GM21447 (cell line): ENCODE results near the gene AOC1.

Experiments used
- ATAC-seq: cut with Tn5 transposase; IDR thresholded peaks from one replicate; pipeline ENCODE4 v1.9.1; 2021; ENCODE audit not compliant: unreplicated experiment

AOC1 gene

DNA sequence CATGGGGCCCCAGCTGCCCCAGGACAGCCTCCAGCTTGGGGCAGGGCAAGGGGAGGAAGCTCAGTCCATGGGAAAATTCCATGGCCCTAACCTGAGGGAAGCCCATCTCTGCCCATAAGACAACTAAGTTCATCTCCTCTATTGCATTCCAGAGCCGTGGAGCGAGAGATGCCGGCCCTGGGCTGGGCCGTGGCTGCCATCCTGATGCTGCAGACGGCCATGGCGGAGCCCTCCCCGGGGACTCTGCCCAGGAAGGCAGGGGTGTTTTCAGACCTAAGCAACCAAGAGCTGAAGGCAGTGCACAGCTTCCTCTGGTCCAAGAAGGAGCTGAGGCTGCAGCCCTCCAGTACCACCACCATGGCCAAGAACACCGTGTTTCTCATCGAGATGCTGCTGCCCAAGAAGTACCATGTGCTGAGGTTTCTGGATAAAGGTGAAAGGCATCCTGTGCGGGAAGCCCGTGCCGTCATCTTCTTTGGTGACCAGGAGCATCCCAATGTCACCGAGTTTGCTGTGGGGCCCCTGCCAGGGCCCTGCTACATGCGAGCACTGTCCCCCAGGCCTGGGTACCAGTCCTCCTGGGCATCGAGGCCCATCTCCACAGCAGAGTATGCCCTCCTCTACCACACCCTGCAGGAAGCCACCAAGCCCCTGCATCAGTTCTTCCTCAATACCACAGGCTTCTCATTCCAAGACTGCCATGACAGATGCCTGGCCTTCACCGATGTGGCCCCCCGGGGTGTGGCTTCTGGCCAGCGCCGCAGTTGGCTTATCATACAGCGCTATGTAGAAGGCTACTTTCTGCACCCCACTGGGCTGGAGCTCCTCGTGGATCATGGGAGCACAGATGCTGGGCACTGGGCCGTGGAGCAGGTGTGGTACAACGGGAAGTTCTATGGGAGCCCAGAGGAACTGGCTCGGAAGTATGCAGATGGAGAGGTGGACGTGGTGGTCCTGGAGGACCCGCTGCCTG is 4.3 kb downstream of the AOC1 start:
- no peak for ATAC-seq

DNA sequence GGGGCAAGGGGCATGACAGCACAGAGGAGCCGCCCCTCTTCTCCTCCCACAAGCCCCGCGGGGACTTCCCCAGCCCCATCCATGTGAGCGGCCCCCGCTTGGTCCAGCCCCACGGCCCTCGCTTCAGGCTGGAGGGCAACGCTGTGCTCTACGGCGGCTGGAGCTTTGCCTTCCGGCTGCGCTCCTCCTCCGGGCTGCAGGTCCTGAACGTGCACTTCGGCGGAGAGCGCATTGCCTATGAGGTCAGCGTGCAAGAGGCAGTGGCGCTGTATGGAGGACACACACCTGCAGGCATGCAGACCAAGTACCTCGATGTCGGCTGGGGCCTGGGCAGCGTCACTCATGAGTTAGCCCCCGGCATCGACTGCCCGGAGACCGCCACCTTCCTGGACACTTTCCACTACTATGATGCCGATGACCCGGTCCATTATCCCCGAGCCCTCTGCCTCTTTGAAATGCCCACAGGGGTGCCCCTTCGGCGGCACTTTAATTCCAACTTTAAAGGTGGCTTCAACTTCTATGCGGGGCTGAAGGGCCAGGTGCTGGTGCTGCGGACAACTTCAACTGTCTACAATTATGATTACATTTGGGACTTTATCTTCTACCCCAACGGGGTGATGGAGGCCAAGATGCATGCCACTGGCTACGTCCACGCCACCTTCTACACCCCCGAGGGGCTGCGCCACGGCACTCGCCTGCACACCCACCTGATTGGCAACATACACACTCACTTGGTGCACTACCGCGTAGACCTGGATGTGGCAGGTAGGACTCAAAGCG is 5.1 kb downstream of the AOC1 start:
- ATAC-seq = no peak

DNA sequence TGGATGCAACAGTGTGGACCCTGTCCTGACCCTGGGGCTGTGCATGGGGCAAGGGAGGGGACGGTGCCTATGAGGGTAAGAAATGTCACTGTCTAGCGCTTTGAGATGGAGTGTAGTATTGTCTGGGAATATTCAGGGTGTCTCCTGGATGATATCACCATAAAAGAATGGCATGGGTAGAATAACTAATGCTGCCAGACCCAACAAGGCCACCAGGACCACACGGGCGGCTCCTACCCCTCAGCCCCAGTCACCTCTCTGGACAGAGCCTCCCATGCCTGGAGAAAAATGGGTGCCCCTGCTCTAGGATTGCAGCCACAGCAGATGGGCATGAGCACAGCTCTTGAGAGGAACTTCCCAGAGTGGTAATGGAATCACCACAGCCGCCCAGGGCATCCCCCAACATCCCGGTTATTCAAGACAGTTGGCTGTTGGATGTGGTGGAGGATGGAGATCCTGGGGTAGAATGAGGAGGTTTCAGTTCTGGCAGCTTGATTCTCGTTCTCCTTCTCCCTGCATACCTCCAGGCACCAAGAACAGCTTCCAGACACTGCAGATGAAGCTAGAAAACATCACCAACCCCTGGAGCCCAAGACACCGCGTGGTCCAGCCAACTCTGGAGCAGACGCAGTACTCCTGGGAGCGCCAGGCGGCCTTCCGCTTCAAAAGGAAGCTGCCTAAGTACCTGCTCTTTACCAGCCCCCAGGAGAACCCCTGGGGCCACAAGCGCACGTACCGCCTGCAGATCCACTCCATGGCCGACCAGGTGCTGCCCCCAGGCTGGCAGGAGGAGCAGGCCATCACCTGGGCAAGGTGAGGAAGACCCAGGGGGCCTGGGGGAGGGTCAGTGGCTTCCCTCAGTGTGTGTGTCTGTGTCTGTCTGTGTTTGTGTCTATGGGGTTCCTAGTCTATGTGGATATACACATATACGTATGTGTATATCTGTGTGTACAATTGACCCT is 6.2 kb downstream of the AOC1 start:
- ATAC-seq = no peak

DNA sequence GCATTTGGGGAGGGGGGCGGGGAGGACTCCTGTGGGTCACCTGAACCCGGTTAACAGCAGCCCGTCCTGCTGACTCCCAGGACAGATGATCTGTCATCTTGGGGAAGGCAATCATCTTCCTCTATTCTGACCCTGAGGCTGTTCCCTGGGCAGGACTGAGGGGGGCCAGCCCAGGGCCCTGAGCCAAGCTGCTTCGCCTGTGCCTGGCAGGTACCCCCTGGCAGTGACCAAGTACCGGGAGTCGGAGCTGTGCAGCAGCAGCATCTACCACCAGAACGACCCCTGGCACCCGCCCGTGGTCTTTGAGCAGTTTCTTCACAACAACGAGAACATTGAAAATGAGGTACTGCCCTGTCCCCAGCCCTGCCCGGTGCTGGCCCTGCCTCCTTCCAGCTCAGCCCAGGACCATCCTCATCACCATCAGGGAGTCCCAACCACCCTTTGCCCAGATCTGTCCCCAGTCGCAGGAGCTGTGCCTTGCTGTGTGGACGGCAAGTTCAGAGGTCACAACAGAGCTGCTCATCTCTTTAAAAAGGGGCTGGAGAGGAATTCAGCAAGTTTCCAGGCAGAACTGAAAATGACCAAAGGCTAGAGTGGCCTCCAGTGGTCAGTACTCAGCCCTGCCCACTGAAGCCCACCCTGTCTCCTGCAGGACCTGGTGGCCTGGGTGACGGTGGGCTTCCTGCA is 8.1 kb downstream of the AOC1 start:
- ATAC-seq = no peak

DNA sequence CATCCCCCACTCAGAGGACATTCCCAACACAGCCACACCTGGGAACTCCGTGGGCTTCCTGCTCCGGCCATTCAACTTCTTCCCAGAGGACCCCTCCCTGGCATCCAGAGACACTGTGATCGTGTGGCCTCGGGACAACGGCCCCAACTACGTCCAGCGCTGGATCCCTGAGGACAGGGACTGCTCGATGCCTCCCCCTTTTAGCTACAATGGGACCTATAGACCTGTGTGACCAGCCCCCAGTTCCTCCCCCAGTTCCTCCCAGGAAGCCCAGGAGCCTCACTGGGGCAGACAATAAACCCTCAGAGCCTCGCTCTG is 8.6 kb downstream of the AOC1 start:
- ATAC-seq = no peak

DNA sequence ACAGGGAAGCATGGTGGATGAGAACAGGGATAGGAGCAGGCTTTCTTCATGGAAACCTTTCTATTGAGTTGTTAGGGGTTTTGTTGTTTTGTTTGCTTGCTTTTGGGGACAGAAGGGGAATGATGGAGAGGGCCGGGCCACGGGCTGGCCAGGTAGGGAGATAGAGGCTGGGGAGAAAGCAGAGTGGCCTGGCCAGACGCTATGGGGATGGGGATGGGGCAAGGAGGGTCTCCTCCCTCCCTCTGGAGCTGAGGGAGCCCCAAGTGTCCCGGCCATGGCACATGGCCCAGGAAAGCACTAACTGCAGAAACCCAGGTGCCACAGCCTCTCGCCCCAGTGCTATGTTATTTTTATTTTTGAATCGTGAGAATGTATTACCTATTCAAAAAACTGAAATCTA is 10.0 kb downstream of the AOC1 start:
- ATAC-seq = no peak

DNA sequence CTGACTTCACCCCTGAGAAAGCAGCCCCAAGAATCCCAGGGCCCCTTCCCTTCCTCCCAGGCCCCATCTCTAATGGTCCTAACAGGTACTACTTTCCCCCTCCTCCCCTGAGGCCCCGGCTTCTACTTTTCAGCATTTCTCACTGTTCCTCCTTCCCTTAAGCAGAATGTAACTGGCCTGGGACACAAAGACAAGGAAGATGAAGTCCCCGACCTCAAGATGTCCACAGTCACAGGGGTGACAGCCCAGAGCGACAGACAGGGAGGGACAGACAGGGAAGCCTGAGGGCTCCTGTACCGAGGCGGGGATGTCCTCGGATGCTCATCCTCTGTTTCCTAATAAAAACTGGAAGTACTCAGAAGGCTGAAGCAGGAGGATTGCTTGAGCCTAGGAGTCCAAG is 11.6 kb downstream of the AOC1 start:
- ATAC-seq = no peak

DNA sequence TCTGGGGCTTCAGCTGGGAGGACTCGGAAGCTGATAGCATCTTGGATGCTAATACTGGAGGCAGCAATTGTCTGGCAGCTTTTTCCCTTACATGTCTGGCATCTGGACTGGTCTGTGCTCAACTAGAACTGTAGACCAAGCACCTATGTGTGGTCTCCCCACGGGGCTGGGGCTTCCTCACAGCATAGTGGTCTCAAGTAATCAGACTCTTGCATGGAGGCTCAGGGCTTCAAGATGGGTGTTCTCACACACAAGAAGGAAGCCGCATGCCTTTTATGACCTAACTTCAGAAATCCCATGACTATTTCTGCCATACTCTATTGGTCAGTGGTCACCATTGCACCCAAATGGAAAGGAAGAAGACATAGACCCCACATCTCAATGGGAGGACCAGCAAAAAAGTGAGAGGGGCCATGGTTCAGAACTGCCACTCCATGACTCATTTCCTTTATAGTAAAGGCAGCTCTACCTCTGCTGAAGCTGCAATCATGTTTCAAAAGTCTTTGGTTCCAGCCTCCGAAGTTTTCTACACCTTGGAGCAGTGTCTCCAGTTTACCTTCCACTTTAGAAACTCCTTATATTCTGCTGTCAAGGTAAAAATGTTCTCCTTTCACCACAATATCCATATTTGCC is 14.7 kb downstream of the AOC1 start:
- no peak for ATAC-seq

DNA sequence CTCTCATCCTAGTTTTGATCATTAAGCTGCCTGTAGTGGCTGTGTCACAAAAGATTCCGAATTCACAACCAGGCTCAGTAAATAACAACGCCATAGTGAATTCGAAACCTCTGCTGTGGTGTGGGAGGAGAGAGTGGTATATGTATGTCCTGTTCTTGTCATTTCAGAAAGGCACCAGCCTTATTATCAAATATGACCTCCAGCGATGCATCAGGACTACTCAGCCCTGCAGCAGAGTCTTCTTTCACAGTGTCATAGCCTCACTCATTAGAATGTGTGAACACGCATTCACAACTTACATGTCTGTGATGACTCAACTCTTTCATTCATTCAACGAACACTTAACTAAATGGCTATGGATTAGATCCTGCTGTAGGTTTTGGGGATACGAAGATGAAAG is 15.3 kb downstream of the AOC1 start:
- ATAC-seq = no peak

DNA sequence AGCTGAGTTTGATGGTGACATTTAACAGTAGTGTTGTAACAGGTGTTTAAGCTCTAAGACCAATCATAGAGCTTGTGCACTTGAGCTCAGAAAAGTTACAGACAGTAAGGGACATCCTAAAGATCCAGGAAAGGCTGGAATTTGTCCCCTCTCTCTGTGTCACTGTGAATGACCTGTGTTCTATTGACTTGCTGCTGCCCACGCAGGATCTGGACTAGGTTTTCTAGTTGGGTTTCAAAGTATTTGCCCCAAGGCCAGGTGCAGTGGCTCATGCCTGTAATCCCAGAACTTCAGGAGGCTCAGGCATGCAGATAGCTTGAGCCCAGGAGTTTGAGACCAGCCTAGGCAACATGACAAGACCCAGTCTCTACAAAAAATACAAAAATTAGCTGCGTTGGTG is 17.1 kb downstream of the AOC1 start:
- no peak for ATAC-seq

DNA sequence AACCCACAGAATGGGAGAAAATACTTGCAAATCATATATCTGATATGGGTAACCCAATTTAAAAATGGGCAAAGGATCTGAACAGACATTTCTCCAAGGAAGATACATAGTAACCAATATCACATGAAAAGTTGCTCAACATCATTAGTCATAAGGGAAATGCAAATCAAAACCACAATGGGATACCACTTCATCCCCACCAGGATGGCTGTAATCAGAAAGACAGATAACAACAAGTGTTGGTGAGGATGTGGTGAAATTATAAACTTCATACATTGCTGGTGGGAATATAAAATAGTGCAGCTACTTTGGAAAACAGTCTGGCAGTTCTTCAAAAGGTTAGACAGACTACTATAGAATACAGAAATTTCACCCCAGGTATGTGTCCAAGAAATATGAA is 19.3 kb downstream of the AOC1 start:
- no peak for ATAC-seq

DNA sequence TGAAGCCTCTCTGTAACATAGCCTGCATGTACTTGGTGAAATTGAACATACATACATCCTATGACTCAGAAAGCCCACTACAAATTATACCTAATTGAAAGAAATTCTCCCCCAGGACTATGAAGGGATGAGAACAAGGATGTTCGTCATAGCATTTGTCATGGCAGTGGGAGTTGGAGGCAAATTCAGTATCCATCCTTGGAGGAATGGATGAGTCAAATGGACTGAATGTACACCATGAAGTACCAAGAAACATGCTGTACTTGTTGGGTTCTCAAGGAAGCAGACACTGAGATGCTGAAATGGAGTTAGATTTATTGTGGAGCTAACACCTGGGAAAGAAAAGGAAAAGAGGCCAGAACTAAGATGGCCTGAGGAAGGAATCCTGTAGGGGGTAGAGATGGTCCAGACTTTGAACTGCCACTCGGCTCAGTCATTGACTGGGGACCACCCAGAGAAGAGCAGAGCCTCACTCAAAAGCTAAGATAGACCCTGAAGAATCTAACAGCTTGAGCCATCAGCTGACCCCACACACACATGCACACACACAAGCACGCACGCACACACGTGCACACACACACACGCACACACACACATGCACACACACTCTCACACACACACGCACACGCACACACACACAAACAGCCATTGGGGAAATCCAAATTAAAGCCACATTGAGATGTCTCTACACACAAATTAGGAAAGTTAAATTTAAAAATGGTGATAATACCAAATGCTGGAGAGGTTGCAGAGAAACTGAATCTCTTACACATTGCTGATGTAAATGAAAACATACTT is 22.3 kb downstream of the AOC1 start:
- ATAC-seq = no peak

DNA sequence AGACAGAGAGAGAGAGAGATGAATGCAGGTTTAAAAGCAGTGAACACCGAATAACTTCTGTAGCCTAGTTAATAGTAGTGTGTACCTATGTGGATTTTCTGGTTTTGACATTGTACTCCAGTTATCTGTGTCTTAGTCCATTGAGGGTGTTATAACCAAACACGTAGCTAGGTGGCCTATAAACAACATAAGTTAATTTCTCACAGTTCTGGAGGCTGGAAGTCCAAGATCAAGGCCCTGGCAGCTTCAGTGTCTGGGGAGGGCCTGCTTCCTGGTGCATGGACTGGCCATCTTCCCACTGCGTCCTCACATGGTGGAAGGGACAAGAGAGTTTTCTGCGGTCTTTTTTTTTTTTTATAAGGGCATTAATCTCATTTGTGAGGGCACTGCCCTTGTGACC is 23.5 kb downstream of the AOC1 start:
- ATAC-seq = no peak

DNA sequence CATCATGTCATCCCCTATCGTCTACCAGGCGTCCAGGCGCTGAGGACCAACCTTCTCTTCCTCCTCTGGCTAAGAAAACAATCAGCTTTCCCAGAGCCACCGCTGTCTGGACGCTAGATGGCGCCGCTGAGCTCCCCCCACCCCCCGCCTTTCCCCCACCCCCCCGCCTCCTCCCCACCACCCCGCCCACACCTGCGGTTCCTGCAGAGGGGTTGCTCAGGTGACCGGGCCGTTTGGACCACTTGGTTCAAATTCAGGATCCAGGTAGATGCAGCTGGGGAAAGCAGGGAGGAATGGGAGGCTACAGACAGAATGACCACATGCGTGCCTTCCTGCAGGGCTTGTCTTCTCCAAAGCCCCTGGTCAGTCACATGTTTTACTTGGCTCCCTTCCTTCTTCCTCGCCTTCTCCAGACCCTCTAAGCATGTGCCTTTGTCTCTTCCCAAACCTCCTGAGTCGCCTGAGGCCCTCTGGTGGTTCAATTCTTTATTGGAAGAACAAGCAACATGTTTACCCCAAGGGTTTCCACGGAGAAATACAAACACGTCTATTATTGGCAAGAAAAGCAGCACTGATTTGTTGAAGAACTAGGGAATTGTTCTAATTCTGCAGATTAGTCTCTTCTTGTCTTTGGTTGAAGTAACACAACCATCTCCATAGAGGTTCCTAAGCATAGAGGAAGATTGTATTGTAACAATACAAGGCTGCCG is 24.7 kb downstream of the AOC1 start:
- no peak for ATAC-seq

DNA sequence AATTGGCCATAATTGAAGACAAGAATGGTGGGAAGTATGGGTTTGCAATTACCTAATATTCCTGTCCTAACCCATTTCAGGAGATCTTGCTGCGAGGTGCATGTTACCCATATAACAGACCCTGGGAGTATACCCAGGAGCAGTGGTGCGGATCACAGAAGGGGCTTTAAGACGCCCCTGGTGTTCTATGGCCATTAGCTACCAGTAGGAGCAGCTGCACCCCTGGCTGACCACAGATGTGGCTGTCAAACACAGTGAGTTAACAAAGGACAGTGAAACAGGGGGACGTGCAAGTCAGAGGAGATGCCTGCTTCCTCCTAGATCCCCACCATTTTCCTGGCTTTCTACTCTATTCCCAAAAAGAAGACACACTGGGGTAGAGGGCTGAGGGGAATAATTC is 25.2 kb downstream of the AOC1 start:
- no peak for ATAC-seq

DNA sequence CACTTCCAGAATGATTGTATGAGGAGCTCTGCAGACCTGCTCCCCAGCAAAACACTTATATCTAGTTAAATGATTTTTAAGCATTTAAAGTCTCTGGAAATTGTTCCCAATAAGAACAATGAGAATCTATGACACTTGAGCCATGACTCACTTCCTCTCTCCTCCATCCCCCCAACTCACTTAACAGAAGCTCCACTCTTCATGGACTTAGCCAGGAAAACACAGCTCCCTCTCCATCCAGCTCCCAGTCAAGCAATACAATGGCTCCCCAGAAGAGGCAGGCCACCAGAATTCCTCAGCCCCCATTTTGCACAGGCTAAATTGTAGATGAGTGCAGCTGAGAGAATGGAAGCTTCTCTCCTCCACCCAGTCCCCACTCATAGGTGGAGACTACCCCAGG is 27.0 kb downstream of the AOC1 start:
- ATAC-seq = no peak

DNA sequence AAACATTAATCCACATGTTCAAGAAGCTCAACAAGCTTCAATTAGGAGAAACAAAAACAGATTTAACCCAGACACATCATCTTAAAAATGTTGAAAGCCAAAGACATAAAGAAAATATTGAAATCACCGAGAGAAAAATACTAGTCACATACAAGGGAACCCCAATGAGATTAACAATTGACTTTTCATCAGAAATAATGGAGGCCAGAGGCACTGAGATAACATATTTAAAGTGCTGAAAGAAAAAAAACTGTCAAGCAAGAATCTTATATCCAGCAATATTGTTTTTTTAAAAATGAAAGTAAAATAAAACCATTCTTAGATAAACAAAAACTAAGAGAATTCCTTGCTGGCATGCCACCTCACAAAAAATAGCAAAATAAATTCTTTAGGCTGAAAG is 28.9 kb downstream of the AOC1 start:
- no peak for ATAC-seq

DNA sequence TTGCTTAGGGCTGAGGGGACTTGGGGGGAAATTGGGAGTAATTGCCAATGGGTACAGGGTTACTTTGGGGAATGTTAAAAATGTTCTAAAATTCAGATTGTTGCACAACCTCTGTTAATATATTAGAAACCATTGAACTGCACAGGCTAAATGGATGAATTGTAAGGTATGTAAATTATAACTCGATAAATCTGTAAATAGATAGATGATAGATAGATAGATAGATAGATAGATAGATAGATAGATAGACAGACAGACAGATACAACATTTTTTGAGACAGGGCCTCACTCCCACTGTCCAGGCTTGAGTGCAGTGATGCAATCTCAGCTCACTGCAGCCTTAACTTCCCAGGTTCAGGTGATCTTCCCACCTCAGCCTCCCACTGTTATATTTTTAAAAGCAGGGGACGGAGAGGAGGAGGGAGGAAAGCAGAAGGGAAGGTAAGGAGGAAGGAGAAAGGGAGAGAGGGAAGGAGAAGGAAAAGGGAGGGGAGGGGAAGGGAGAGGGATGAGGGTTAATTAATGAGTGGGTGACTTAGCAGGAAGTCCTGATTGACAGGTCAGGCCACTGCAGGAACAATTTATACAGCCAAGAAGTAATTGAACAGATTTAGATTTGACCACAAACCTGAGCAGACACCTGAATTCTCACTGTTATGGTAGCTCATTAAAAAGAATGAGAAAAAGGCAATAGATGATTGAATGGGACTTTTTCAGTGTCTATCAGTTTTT is 38.7 kb downstream of the AOC1 start:
- ATAC-seq = no peak
